H9 (cell line): ENCODE results near the gene CHRNA9. TPM values are rescaled to one million over a fixed set of nuclear protein-coding genes. Genes with fewer than 3 reads are reported as not detected.

Experiments used
- DNase-seq: peaks from one replicate; pipeline ENCODE4 v3.0.0-alpha.2; 2017
- H2AFZ ChIP-seq: one replicate; pipeline ENCODE4 v1.6.1; 2013; ENCODE audit warnings: mild to moderate bottlenecking, low read length, control low read depth, moderate library complexity
- H2AK5ac ChIP-seq: 2 replicates; pipeline ENCODE4 v1.6.1; 2013; ENCODE audit warnings: low read length, control low read depth, mixed read lengths; ENCODE audit not compliant: insufficient read length
- H2BK120ac ChIP-seq: one replicate; pipeline ENCODE4 v1.6.1; 2013; ENCODE audit warnings: low read depth, mild to moderate bottlenecking, low read length, control low read depth, inconsistent platforms; ENCODE audit not compliant: poor library complexity, severe bottlenecking
- H2BK12ac ChIP-seq: 2 replicates; pipeline ENCODE4 v1.6.1; 2013; ENCODE audit warnings: low read length, control low read depth, mixed read lengths, low read depth; ENCODE audit not compliant: insufficient read length
- H2BK15ac ChIP-seq: 2 replicates; pipeline ENCODE4 v1.6.1; 2013; ENCODE audit warnings: low read depth, low read length, control low read depth
- H2BK20ac ChIP-seq: one replicate; pipeline ENCODE4 v1.6.1; 2013; ENCODE audit warnings: low read depth, mild to moderate bottlenecking, low read length, control low read depth, inconsistent platforms; ENCODE audit not compliant: poor library complexity, severe bottlenecking
- H2BK5ac ChIP-seq: 2 replicates; pipeline ENCODE4 v1.6.1; 2013; ENCODE audit warnings: low read length, control low read depth, mixed read lengths; ENCODE audit not compliant: insufficient read length
- H3K14ac ChIP-seq: 2 replicates; pipeline ENCODE4 v1.6.1; 2013; ENCODE audit warnings: low read length, control low read depth; ENCODE audit not compliant: insufficient read depth
- H3K18ac ChIP-seq: 2 replicates; pipeline ENCODE4 v1.6.1; 2013; ENCODE audit warnings: low read depth, mild to moderate bottlenecking, mixed read lengths, low read length, control low read depth; ENCODE audit not compliant: insufficient read length
- H3K23ac ChIP-seq: 2 replicates; pipeline ENCODE4 v1.6.1; 2013; ENCODE audit warnings: low read length, control low read depth, mixed read lengths, low read depth; ENCODE audit not compliant: insufficient read length
- H3K23me2 ChIP-seq: 2 replicates; pipeline ENCODE4 v1.6.1; 2013; ENCODE audit warnings: low read depth, mild to moderate bottlenecking, mixed read lengths, low read length, control low read depth; ENCODE audit not compliant: insufficient read length, poor library complexity, severe bottlenecking
- H3K27ac ChIP-seq: 2 replicates; pipeline ENCODE4 v1.5.1; 2013; ENCODE audit warnings: low read length, control low read depth, mixed read lengths, low read depth; ENCODE audit not compliant: insufficient read length
- H3K27me3 ChIP-seq: 2 replicates; pipeline ENCODE4 v1.6.1; 2013; ENCODE audit warnings: low read length, control low read depth, inconsistent platforms; ENCODE audit not compliant: insufficient read depth
- H3K4ac ChIP-seq: 2 replicates; pipeline ENCODE4 v1.6.1; 2013; ENCODE audit warnings: low read depth, mild to moderate bottlenecking, control low read depth, inconsistent platforms, low read length, moderate library complexity
- H3K4me1 ChIP-seq: 2 replicates; pipeline ENCODE4 v1.6.1; 2013; ENCODE audit warnings: low read length, control low read depth, inconsistent platforms; ENCODE audit not compliant: insufficient read depth
- H3K4me2 ChIP-seq: 2 replicates; pipeline ENCODE4 v1.6.1; 2013; ENCODE audit warnings: low read length, control low read depth, mixed read lengths; ENCODE audit not compliant: insufficient read length, insufficient read depth
- H3K56ac ChIP-seq: 2 replicates; pipeline ENCODE4 v1.6.1; 2013; ENCODE audit warnings: low read depth, mild to moderate bottlenecking, mixed read lengths, low read length, control low read depth; ENCODE audit not compliant: insufficient read length
- H3K79me1 ChIP-seq: 2 replicates; pipeline ENCODE4 v1.6.1; 2013; ENCODE audit warnings: low read depth, mild to moderate bottlenecking, moderate library complexity, low read length, control low read depth, inconsistent platforms; ENCODE audit not compliant: insufficient read depth, poor library complexity, severe bottlenecking
- H3K79me2 ChIP-seq: 2 replicates; pipeline ENCODE4 v1.6.1; 2013; ENCODE audit warnings: low read length, control low read depth, inconsistent platforms; ENCODE audit not compliant: insufficient read depth
- H3K9ac ChIP-seq: 2 replicates; pipeline ENCODE4 v1.6.1; 2013; ENCODE audit warnings: low read length, control low read depth, mixed read lengths; ENCODE audit not compliant: insufficient read length; ENCODE audit errors: extremely low read depth
- H3K9me3 ChIP-seq: one replicate; pipeline ENCODE4 v1.6.1; 2013; ENCODE audit warnings: low read depth, low read length, inconsistent platforms; ENCODE audit not compliant: control insufficient read depth
- H3T11ph ChIP-seq: one replicate; pipeline ENCODE4 v1.6.1; 2013; ENCODE audit warnings: mild to moderate bottlenecking, low read length, control low read depth, inconsistent platforms
- H4K20me1 ChIP-seq: one replicate; pipeline ENCODE4 v1.6.1; 2013; ENCODE audit not compliant: control insufficient read depth, insufficient read length, insufficient read depth
- H4K5ac ChIP-seq: 2 replicates; pipeline ENCODE4 v1.6.1; 2013; ENCODE audit warnings: low read depth, mild to moderate bottlenecking, mixed read lengths, low read length, control low read depth; ENCODE audit not compliant: insufficient read length
- H4K8ac ChIP-seq: replicated peaks from 2 replicates; pipeline ENCODE4 v1.6.1; 2013; ENCODE audit warnings: low read length, control low read depth, mixed read lengths, low read depth; ENCODE audit not compliant: insufficient read length
- H4K91ac ChIP-seq: 2 replicates; pipeline ENCODE4 v1.6.1; 2013; ENCODE audit warnings: low read depth, mild to moderate bottlenecking, moderate library complexity, mixed read lengths, low read length, control low read depth; ENCODE audit not compliant: insufficient read length
- H3K27ac Mint-ChIP-seq, 3 experiments: 2 replicates in 2 of 3; 3 replicates in 1 of 3; pipeline ENCODE4 v1.8.0; 2020 to 2021; ENCODE audit warnings: mixed read lengths in 3 of 3, mild to moderate bottlenecking in 1 of 3, moderate library complexity in 1 of 3
- H3K27me3 Mint-ChIP-seq: 2 replicates; pipeline ENCODE4 v1.8.0; 2021; ENCODE audit warnings: low read depth, mild to moderate bottlenecking, moderate library complexity, mixed read lengths
- H3K36me3 Mint-ChIP-seq, 3 experiments: 2 replicates in 2 of 3; 3 replicates in 1 of 3; pipeline ENCODE4 v1.8.0; 2020 to 2021; ENCODE audit warnings: low read depth in 3 of 3, mixed read lengths in 3 of 3; ENCODE audit not compliant: insufficient read depth in 1 of 3
- H3K4me1 Mint-ChIP-seq, 2 experiments: 2 replicates each; pipeline ENCODE4 v1.8.0; 2020; ENCODE audit warnings: mixed read lengths in 2 of 2
- H3K4me3 Mint-ChIP-seq, 2 experiments: 2 replicates in 1 of 2; 3 replicates in 1 of 2; pipeline ENCODE4 v1.8.0; 2020 to 2021; ENCODE audit warnings: mild to moderate bottlenecking in 2 of 2, mixed read lengths in 2 of 2, moderate library complexity in 1 of 2
- H3K9me3 Mint-ChIP-seq, 2 experiments: 2 replicates in 1 of 2; 3 replicates in 1 of 2; pipeline ENCODE4 v1.8.0; 2020; ENCODE audit warnings: mild to moderate bottlenecking in 2 of 2, mixed read lengths in 2 of 2, moderate library complexity in 1 of 2
- WGBS: extraction: QIAGEN DNeasy Blood & Tissue Kit; methylation state at CpG from one replicate; pipeline ENCODE4 v1.1.7; 2013; ENCODE audit warnings: missing lambda C conversion rate, low lambda C conversion rate, mixed read lengths; ENCODE audit not compliant: insufficient read length; ENCODE audit errors: extremely low coverage; 5-methylcytosine and 5-hydroxymethylcytosine counted together
- total RNA-seq: library from RNA; stranded (reverse); gene quantifications from 2 replicates; pipeline ENCODE4 v1.2.1, GENCODE V29; 2021
- TF ChIP-seq, protein P1 (sequence below): fragments of 200-600 bp; sonication (generic); conservative IDR thresholded peaks from 3 replicates; pipeline ENCODE4 v1.8.0; 2021; ENCODE audit warnings: antibody characterized with exemption, mild to moderate bottlenecking

The CHRNA9 gene
- total RNA-seq, 1 experiment from 2014 or later, result 1.2 TPM

- Histone ChIP-seq H3K4me1 (peaks cover 2% of the 10 kb centered on the region; the same call in 1 of the 2 replicates), H2AK5ac (no peak overlapping the region), H2BK5ac (no peak overlapping the region), H3K79me1 (no peaks in the 10 kb centered on the region), H3K9me3 (no peaks in the 10 kb centered on the region), H3K27ac (no peak overlapping the region), H4K91ac (no peak overlapping the region), H2BK20ac (no peak overlapping the region), H2BK120ac (no peak overlapping the region), H3K18ac (no peak overlapping the region), H4K5ac (no peak overlapping the region), H3T11ph (no peak overlapping the region), H3K56ac (no peak overlapping the region), H4K8ac (no peak overlapping the region), H3K4me2 (no peak overlapping the region), H3K27me3 (no peaks in the 10 kb centered on the region), H3K23ac (no peak overlapping the region), H3K14ac (no peak overlapping the region), H3K23me2 (no peaks in the 10 kb centered on the region), H3K4ac (no peak overlapping the region), H4K20me1 (no peaks in the 10 kb centered on the region), H2AFZ (no peak overlapping the region), H3K79me2 (no peaks in the 10 kb centered on the region), H2BK12ac (no peak overlapping the region), H2BK15ac (no peak overlapping the region), H3K9ac (no peak overlapping the region)
- no peak overlapping the region for H3K4me3 Mint-ChIP-seq
- H3K9me3 Mint-ChIP-seq, result no peaks in the 10 kb centered on the region
- no CpG with 5 or more reads among the region's 7 CpGs for WGBS
- no peaks in the 10 kb centered on the region for H3K36me3 Mint-ChIP-seq
- H3K27me3 Mint-ChIP-seq, result peaks cover 2% of the 10 kb centered on the region; the same call in 1 of the 2 replicates
- TF ChIP-seq, protein P1, sequence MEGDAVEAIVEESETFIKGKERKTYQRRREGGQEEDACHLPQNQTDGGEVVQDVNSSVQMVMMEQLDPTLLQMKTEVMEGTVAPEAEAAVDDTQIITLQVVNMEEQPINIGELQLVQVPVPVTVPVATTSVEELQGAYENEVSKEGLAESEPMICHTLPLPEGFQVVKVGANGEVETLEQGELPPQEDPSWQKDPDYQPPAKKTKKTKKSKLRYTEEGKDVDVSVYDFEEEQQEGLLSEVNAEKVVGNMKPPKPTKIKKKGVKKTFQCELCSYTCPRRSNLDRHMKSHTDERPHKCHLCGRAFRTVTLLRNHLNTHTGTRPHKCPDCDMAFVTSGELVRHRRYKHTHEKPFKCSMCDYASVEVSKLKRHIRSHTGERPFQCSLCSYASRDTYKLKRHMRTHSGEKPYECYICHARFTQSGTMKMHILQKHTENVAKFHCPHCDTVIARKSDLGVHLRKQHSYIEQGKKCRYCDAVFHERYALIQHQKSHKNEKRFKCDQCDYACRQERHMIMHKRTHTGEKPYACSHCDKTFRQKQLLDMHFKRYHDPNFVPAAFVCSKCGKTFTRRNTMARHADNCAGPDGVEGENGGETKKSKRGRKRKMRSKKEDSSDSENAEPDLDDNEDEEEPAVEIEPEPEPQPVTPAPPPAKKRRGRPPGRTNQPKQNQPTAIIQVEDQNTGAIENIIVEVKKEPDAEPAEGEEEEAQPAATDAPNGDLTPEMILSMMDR, result no peak
- H3K27ac Mint-ChIP-seq, result no peak overlapping the region
- H3K4me1 Mint-ChIP-seq, result peaks cover 10% of the 10 kb centered on the region in 2 experiments
- DNase-seq, result no peak
Measured at GRCh38 chr4:40377512-40378365, 42.6 kb downstream of the CHRNA9 start.
